Motor neuron (in vitro differentiated cells): Measurements from ENCODE around the gene RGPD5. TPM values are rescaled to one million over a fixed set of nuclear protein-coding genes. Genes with fewer than 3 reads are reported as not detected.
"Not testable (repeated sequence)": the region's sequence is repeated elsewhere in the genome, so short reads cannot be mapped to it uniquely, and the experiment has no call there.

ENCODE experiments used
- ATAC-seq, 8 experiments: fragments of 200-7000 bp; cut with Tn5 transposase; replicated peaks in 6 of 8; 2 replicates each; pipeline ENCODE4 v1.8.0; 2021; ENCODE audit warnings: mild to moderate bottlenecking in 8 of 8, moderate library complexity in 8 of 8
- H3K27ac ChIP-seq, 2 donors: fragments of 250-450 bp; sonication (Bioruptor Pico); 2 replicates each; pipeline ENCODE4 v1.9.0; 2021; ENCODE audit warnings: antibody characterized with exemption in 2 of 2, mild to moderate bottlenecking in 2 of 2, moderate library complexity in 1 of 2
- H3K4me1 ChIP-seq, 2 donors: fragments of 250-450 bp; sonication (Bioruptor Pico); replicated peaks in 1 of 2; 2 replicates each; pipeline ENCODE4 v1.6.1; 2021; ENCODE audit warnings: antibody characterized with exemption in 2 of 2, mild to moderate bottlenecking in 2 of 2, moderate library complexity in 1 of 2
- H3K4me3 ChIP-seq, 5 donors: fragments of 250-450 bp; sonication (Bioruptor Pico); 2 replicates each; pipeline ENCODE4 v1.9.0; 2021; ENCODE audit warnings: antibody characterized with exemption in 5 of 5, mild to moderate bottlenecking in 5 of 5, moderate library complexity in 4 of 5
- WGBS, 10 experiments: fragments of 450-650 bp; shearing (Covaris generic); methylation state at CpG; one replicate each; pipeline ENCODE4 v1.0.0; 2022; 5-methylcytosine and 5-hydroxymethylcytosine counted together
- in situ Hi-C, 9 experiments: fragments of 400-800 bp; cut with MboI; loops; one replicate each; pipeline ENCODE4 v1.15.0; 2021; ENCODE audit warnings: low sequenced_read_pairs in 9 of 9, low pct_unique_long_range_greater_than_20kb in 2 of 9; ENCODE audit not compliant: unreplicated experiment in 9 of 9
- total RNA-seq, 8 experiments: library from RNA; unstranded; fragments of 300-600 nt; gene quantifications; 2 replicates each; pipeline versions ENCODE4 v1.2.3 to v1.2.4, GENCODE V29; 2022

The RGPD5 gene
- total RNA-seq, 8 experiments from 2014 or later, result 20.0 to 51.5 (median 34.2) TPM

- in situ Hi-C loops, H3K27ac ChIP-seq, H3K4me1 ChIP-seq, H3K4me3 ChIP-seq: not testable (repeated sequence)
- no CpG with 5 or more reads among the region's 28 CpGs for WGBS, 10 experiments
- ATAC-seq, result peak in 7 of 8 experiments; percentile 8 to 91 (median 89)
These were observed 104.6 kb downstream of the RGPD5 start, which contains the start of gene LIMS3 for GRCh38 chr2:109898462-109899336. Gene LIMS3, plus strand, starts transcription at chr2:109898688. Its CDS starts 41 bp downstream, at chr2:109898729.

GRCh38 chr2:109905796-109906195, 111.7 kb downstream of the RGPD5 start:
- in situ Hi-C loops, result not testable (repeated sequence)
- ATAC-seq, result peak; percentile 88 to 100 (median 100)
- WGBS, 10 experiments, result no CpG with 5 or more reads among the region's 8 CpGs

More at GRCh38 chr2:109905796-109906195, 111.7 kb downstream of the RGPD5 start:
- not testable (repeated sequence) for H3K27ac ChIP-seq, H3K4me3 ChIP-seq, H3K4me1 ChIP-seq

Other genes starting within 250 kb of the RGPD5 start
- 10 to 100 TPM; 22.1 to 53.8 (median 33.5) TPM for gene SEPTIN10, start 180.3 kb upstream of the RGPD5 start, total RNA-seq
- gene SOWAHC, start 179.9 kb upstream of the RGPD5 start, total RNA-seq, result 10 to 100 TPM in 1 of 8 experiments, 1 to 10 TPM in 7; 3.3 to 19.0 (median 7.2) TPM
- 1 to 10 TPM in 3 of 8 experiments, under 1 TPM in 3, not detected in 2; 0.38 to 3.2 (median 0.98) TPM for gene LIMS3, start 104.4 kb downstream of the RGPD5 start, total RNA-seq